NCI-H1105 treated with DMSO at 0.1 percent for 48 hours (cell line): ENCODE results near the gene CLIP4.
"Not testable (repeated sequence)": the region's sequence is repeated elsewhere in the genome, so short reads cannot be mapped to it uniquely, and the experiment has no call there.

Experiments
- DNase-seq: peaks from one replicate; lab custom pipeline; 2025; lab: John Stamatoyannopoulos, UW

The CLIP4 gene

GRCh38 chr2:29104688-29105087 is 10.5 kb upstream of the CLIP4 start:
- no peak for DNase-seq

GRCh38 chr2:29105375-29105774 is 9.8 kb upstream of the CLIP4 start:
- DNase-seq, result no peak

GRCh38 chr2:29106256-29106655 is 9.0 kb upstream of the CLIP4 start:
- no peak for DNase-seq

GRCh38 chr2:29106980-29107388 is 8.2 kb upstream of the CLIP4 start:
- peak; percentile 76 for DNase-seq

- not testable (repeated sequence) for DNase-seq
These were observed 7.7 kb upstream of the CLIP4 start for GRCh38 chr2:29107547-29107946.

- DNase-seq, result no peak
These were observed 7.0 kb upstream of the CLIP4 start for GRCh38 chr2:29108225-29108624.

- DNase-seq, result no peak
These were observed 6.0 kb upstream of the CLIP4 start for GRCh38 chr2:29109246-29109645.

GRCh38 chr2:29110916-29111535 is 4.2 kb upstream of the CLIP4 start:
- no peak for DNase-seq

- no peak for DNase-seq
These were observed 2.8 kb upstream of the CLIP4 start for GRCh38 chr2:29112379-29112778.

GRCh38 chr2:29113027-29113686 is 2.1 kb upstream of the CLIP4 start:
- no peak for DNase-seq

- no peak for DNase-seq
These were observed 1.3 kb upstream of the CLIP4 start for GRCh38 chr2:29113891-29114321.

- no peak for DNase-seq
These were observed 649 bp upstream of the CLIP4 start for GRCh38 chr2:29114586-29114945.

- peak; percentile 53 for DNase-seq
These were observed 874 bp downstream of the CLIP4 start for GRCh38 chr2:29115797-29116781.

GRCh38 chr2:29117636-29118303 is 2.6 kb downstream of the CLIP4 start:
- no peak for DNase-seq

- no peak for DNase-seq
These were observed 4.0 kb downstream of the CLIP4 start for GRCh38 chr2:29119211-29119610.

- no peak for DNase-seq
These were observed 5.6 kb downstream of the CLIP4 start for GRCh38 chr2:29120846-29121245.

- no peak for DNase-seq
These were observed 8.6 kb downstream of the CLIP4 start for GRCh38 chr2:29123617-29124349.

- no peak for DNase-seq
These were observed 9.3 kb downstream of the CLIP4 start for GRCh38 chr2:29124504-29124903.

- no peak for DNase-seq
These were observed 14.5 kb downstream of the CLIP4 start for GRCh38 chr2:29129586-29130281.

- no peak for DNase-seq
These were observed 15.1 kb downstream of the CLIP4 start for GRCh38 chr2:29130295-29130694.

GRCh38 chr2:29134933-29135332 is 19.7 kb downstream of the CLIP4 start:
- DNase-seq, result no peak
